GM21447 (cell line): ENCODE results near the gene SMCO2.

Experiments
- ATAC-seq: cut with Tn5 transposase; IDR thresholded peaks from one replicate; pipeline ENCODE4 v1.9.1; 2021; ENCODE audit not compliant: unreplicated experiment

SMCO2 gene

GRCh38 chr12:27451036-27451825, 4.7 kb downstream of the SMCO2 start:
- no peak for ATAC-seq

DNA sequence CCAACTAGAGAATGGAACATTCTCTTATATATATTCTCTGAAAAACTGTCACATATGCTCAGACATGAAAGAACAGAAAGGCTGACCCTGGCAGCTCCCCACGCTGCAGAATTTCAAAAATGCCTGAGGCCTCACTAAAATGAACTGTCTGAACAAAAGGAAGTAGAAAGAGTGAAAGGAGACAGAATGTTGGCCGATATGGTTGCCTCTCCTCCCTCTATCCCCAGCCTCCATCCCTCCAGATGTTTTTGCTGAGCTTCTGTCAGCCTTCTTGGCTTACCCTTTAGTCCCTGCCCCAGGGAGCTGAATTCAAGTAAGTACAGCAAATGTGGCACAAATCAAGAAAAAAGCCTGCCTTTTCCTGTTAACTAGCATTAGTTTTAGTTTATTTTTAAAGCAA, 6.9 kb downstream of the SMCO2 start:
- no peak for ATAC-seq

- ATAC-seq = no peak
These were observed 9.1 kb downstream of the SMCO2 start for GRCh38 chr12:27455589-27455988.

DNA sequence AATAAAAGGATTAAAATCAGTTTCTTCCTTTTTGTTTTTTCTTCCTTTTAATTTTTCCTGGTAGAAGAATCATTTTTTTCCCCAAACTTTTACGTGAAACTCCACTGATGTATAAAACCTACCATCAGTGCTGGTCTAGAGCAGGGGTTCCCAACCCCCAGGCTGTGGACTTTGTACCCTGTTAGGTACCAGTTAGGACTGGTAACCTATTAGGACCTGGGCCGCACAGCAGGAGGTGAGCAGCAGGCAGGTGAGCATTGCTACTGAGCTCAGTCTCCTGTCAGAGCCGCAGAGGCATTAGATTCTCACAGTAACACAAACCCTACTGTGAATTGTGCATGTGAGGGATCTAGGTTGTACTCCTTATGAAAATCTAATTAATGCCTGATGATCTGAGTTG, 10.1 kb downstream of the SMCO2 start:
- ATAC-seq = no peak

- peak; percentile 45 for ATAC-seq
These were observed 14.0 kb downstream of the SMCO2 start for GRCh38 chr12:27460471-27460978.

DNA sequence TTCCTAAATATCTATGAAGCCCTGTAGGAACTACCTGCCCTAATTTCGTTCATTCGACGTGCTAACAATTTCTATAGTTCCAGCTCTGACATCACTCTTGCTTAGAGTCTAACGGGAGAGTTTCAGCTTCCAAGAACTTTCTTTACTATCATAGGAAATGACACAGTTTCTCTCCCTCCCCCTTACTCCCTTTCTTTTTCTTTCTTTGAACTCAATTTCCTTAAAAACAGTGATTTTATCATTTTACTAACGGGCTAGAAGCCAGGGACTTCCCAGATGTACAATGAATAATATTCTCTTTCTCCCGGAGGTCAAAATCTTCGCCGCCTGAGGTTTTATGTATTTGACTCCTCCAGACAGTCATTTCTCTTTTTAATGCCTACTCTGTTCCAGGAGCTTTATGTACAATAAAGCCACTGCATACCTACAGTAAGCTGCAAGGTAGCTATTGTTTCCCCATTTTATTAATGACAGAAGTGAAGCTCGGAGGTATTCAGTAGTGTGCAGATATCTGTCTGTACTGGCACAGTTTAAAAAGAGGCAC, 15.7 kb downstream of the SMCO2 start:
- ATAC-seq = no peak

- ATAC-seq = no peak
These were observed 16.3 kb downstream of the SMCO2 start for GRCh38 chr12:27462851-27463250.

DNA sequence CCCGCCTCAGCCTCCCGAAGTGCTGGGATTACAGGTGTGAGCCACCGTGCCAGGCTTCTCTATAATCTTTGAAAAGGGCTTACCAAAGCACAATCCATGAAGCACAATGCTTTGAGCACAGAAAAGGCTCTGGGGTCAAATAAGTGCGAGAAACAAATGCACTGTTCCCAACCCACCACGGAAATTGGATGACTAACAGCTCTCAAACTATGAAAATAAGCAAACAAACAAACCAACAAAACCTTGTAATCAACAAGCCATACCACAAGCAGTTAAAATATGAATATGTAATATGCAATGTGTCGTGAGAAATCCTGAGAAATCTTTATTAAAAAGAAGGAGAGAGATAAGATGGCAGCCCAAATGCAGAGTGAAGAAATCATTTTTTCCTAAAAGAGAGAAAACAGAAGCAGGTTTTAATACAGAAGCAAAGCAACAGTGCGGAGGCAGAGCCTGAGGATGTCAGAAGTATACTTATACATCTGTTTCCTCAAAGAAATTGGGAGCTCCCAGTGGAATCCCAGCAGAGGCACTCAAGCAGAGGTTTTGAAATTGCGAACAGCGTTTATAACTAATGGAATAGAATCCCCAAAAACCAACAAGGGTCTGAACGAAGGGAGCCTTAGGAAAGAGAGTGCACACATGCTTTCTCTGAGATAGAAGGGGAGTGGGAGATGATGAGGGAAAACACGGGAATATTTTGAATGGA, 17.1 kb downstream of the SMCO2 start:
- no peak for ATAC-seq

DNA sequence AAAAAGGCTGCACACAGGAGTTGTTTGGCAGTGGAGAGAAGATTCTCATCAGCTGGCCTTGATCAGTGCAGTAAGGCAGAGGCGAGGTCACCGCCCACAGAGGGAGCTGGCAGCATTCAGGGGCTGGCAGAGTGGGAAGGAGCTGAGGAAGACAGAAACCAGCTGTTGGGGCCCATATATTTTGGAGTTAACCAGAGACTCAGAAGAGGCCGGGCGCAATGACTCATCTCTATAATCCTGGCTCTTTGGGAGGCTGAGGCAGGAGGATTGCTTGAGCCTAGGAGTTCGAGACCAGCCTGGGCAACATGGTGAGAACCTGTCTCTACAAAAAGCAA, 17.7 kb downstream of the SMCO2 start:
- no peak for ATAC-seq

DNA sequence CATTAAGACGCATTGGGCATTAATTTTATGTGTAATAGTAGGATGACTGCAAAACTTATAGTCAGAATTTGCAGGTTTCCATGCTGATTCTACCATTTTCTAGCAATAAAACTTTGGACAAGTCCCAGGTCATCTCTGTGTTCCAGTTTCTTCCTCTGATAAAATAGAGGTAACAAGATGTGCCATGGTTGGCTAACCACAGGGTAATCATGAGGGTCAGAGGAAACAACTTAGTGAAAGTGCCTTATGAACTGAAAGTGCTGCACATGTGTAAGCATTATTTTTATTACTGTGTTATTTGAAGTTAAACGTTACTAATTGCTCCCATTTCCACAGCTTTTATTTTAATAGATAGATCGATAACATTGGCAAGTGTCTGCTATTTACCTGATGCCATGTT, 21.1 kb downstream of the SMCO2 start:
- no peak for ATAC-seq

DNA sequence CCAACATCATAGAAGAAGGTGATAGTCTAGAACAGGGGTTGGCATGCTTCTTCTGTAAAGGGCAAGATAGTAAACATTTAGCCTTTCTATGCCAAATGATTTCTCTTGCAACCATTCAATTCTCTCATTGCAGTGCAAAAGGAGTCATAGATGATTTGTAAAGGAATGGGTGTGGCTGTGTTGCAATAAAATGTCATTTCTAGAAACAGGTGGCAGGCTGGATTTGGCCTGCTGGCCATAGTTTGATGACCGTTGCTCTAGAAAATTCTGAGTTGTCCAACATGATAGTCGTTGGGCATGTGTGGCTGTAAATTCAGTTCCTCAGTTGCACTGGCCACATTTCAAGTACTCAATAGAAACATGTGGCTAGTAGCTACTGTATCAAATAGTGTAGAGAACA, 21.7 kb downstream of the SMCO2 start:
- no peak for ATAC-seq

GRCh38 chr12:27469176-27469736, 22.7 kb downstream of the SMCO2 start:
- ATAC-seq = no peak

GRCh38 chr12:27472604-27473003, 26.1 kb downstream of the SMCO2 start:
- no peak for ATAC-seq

- ATAC-seq = no peak
These were observed 27.8 kb downstream of the SMCO2 start for GRCh38 chr12:27474344-27474743.

- ATAC-seq = no peak
These were observed 30.5 kb downstream of the SMCO2 start for GRCh38 chr12:27477049-27477448.

- ATAC-seq = no peak
These were observed 32.4 kb downstream of the SMCO2 start for GRCh38 chr12:27478949-27479348.

DNA sequence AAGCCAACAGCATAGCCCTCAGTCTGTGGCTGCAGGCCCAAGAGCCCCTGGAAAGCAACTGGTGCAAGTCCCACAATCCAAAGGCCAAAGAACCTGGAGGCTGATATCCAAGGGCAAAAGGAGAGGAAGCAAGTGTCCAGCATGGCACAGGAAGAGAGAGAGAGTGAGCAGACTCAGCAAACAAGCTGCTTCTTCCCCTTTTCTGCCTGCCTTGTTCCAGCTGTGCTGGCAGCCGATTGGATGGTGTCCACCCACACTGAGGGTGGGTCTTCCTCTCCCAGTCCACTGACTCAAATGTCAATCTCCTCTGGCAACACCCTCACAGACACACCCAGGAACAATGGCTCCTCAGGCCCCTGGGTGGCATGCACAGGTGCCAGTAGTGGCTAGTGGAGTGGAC, 33.5 kb downstream of the SMCO2 start:
- ATAC-seq = no peak

GRCh38 chr12:27486961-27487360, 40.4 kb downstream of the SMCO2 start:
- ATAC-seq = no peak

DNA sequence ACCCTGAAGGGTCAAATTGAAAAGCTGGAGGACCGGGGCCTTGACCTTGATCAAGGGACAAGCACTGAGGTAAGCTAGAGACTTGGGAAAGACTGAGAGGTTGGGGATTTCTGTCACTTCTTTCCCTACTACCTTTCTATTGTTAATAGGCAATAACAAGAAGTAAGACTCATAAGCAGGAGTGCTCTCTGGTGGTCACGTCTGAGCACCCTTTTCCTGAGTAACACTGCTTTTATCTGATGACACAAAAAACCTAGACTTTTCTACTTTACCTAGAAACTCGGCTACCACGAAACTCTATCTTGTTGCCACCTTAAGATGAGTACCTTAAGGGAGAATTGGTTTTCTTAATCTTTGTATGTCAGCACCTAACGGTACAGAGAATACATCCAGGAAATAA, 41.9 kb downstream of the SMCO2 start:
- no peak for ATAC-seq

DNA sequence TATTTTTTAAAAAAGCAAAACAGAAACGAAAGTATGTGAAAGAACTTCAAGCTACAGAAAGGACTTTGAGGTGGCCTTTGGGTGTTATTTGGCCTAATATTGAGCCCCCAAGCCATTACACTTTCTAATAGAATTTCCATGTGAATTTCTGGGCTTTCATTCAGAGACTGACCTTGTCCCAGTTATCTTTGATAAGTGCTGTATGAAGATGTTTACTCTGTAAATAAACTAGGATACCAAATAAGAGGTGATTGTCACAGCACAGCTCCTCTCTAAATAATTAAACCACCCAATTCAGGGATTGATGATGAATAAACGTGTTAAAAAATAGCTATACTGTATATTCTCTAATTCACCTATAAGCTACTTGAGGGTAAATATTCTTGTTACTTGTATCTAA, 44.7 kb downstream of the SMCO2 start:
- ATAC-seq = no peak

GRCh38 chr12:27493260-27493940, 46.9 kb downstream of the SMCO2 start:
- no peak for ATAC-seq
